ENCODE measurements around the gene ALKBH3. TPM values are rescaled to one million over a fixed set of nuclear protein-coding genes. Genes with fewer than 3 reads are reported as not detected.

ALKBH3 gene
- total RNA-seq, 1 donor from 2014 or later: 14.2 TPM

- ATAC-seq (no peak), DNase-seq (ENCODE audit: missing footprints) (no peak)
- intact Hi-C loops (cut with DNase I): no loop called here
Observed at GRCh38 chr11:43950311-43950855, 69.8 kb downstream of the ALKBH3 start.

- ATAC-seq (no peak), DNase-seq (ENCODE audit: missing footprints) (no peak)
- intact Hi-C loops (cut with DNase I): no loop called here
Observed at GRCh38 chr11:43951231-43951630, 70.6 kb downstream of the ALKBH3 start.

- intact Hi-C loops (cut with DNase I): no loop called here
- ATAC-seq: no peak
- DNase-seq (ENCODE audit: missing footprints): no peak
Observed at GRCh38 chr11:43952020-43952400, 71.4 kb downstream of the ALKBH3 start.

- ATAC-seq (no peak), DNase-seq (ENCODE audit: missing footprints) (no peak)
- intact Hi-C loops (cut with DNase I): no loop called here
Observed at GRCh38 chr11:43952401-43953342, 72.0 kb downstream of the ALKBH3 start.

GRCh38 chr11:43953521-43953920 is 72.9 kb downstream of the ALKBH3 start:
- ATAC-seq (no peak), DNase-seq (ENCODE audit: missing footprints) (no peak)
- intact Hi-C loops (cut with DNase I): no loop called here

- intact Hi-C loops (cut with DNase I): no loop called here
- no peak for ATAC-seq
Observed at GRCh38 chr11:43954241-43954640, 73.6 kb downstream of the ALKBH3 start.

GRCh38 chr11:43955381-43956118 is 74.9 kb downstream of the ALKBH3 start:
- ATAC-seq (no peak), DNase-seq (ENCODE audit: missing footprints) (no peak)
- intact Hi-C loops (cut with DNase I): no loop called here

More at GRCh38 chr11:43954241-43954640, 73.6 kb downstream of the ALKBH3 start:
- no peak for DNase-seq (ENCODE audit: missing footprints)

- no peak for DNase-seq (ENCODE audit: missing footprints)
- ATAC-seq: no peak
- intact Hi-C loops (cut with DNase I): no loop called here
Observed at GRCh38 chr11:43957571-43957970, 76.9 kb downstream of the ALKBH3 start.

GRCh38 chr11:43959321-43959995 is 78.8 kb downstream of the ALKBH3 start:
- ATAC-seq (no peak), DNase-seq (ENCODE audit: missing footprints) (no peak)
- intact Hi-C loops (cut with DNase I): no loop called here

- DNase-seq (ENCODE audit: missing footprints) (no peak), ATAC-seq (peak; percentile 8)
- intact Hi-C loops (cut with DNase I): no loop called here
Observed at GRCh38 chr11:43962383-43963278, 82.0 kb downstream of the ALKBH3 start.

GRCh38 chr11:43963279-43963620 is 82.6 kb downstream of the ALKBH3 start:
- ATAC-seq: no peak
- DNase-seq (ENCODE audit: missing footprints): no peak
- intact Hi-C loops (cut with DNase I): no loop called here

GRCh38 chr11:43967661-43968060 is 87.0 kb downstream of the ALKBH3 start:
- ATAC-seq (no peak), DNase-seq (ENCODE audit: missing footprints) (no peak)
- intact Hi-C loops (cut with DNase I): no loop called here

- DNase-seq (ENCODE audit: missing footprints): no peak
- intact Hi-C loops (cut with DNase I): no loop called here
- ATAC-seq: no peak
Observed at GRCh38 chr11:43968719-43969118, 88.1 kb downstream of the ALKBH3 start.

- DNase-seq (ENCODE audit: missing footprints) (peak; percentile 75), ATAC-seq (peak; percentile 71)
- intact Hi-C loops (cut with DNase I): no loop called here
Observed at GRCh38 chr11:43969543-43969942, 88.9 kb downstream of the ALKBH3 start.

Other genes starting within 250 kb of the ALKBH3 start
- 61.2 TPM for gene HSD17B12, start 200.1 kb upstream of the ALKBH3 start, total RNA-seq
- gene C11orf96, start 61.8 kb downstream of the ALKBH3 start, total RNA-seq: 19.8 TPM
- not detected for gene ACCSL, start 167.2 kb downstream of the ALKBH3 start, total RNA-seq
- gene ACCS, start 185.4 kb downstream of the ALKBH3 start, total RNA-seq: 7.0 TPM
- gene EXT2, start 214.8 kb downstream of the ALKBH3 start, total RNA-seq: 30.7 TPM

Data from Right ventricle myocardium inferior (tissue), 1 donor.